ENCODE data around the gene STK33. TPM values are rescaled to one million over a fixed set of nuclear protein-coding genes. Genes with fewer than 3 reads are reported as not detected.

STK33 gene
- total and polyA plus RNA-seq, 12 donors = 6.8 to 36.0 (median 17.2) TPM

DNA sequence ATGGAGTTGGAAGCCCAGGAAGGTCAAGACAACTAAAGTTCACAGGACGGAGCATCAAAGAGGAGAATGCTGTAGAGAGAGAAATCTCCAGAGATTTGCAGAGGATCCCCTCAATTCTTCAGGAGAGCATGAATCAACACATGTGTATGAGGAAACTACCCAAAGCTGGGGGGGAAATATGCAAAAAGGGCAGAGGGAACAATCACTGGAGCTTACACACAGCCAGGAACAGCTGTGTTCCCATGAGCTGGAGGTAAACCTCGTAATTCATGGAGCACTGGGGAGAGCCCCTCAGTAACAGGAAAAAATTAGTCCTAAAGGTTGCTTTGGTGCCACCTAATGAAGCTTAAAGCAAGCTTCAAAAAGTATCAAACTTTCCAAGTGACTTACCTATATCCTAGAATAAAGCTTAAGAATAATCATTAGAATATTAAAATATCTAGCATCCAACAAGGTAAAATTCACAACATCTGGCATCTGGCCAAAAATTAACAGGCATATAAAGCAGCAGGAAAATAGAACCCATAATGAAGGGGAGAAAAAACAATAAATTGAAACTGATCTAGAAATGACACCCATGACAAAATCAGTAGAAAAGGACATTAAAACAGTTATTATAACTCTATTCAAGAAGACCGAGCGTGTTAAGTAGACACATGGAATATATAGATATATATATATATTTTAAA lies 134.2 kb downstream of the STK33 start:
- Histone ChIP-seq H3K4me1 (replicated peaks in 1 of 2) (no peaks in the 10 kb centered on the region), H3K9me3 (replicated peaks in 1 of 3) (no peaks in the 10 kb centered on the region), H3K36me3 (replicated peaks in 1 of 2) (no peaks in the 10 kb centered on the region), H3K27ac (no peak overlapping the region), H3K27me3 (no peaks in the 10 kb centered on the region), H3K4me3 (no peak overlapping the region)
- no peak for DNase-seq
- WGBS, 4 donors = 89 to 96% (median 91%) methylated on average over 4 of the region's 4 CpGs
- TF ChIP-seq POLR2A (IDR thresholded peaks at IDR 0.05) (no peak), CTCF (IDR thresholded peaks at IDR 0.05) (no peak)
- intact Hi-C loops (cut with DNase I) = no loop called here

- DNase-seq = no peak
- Histone ChIP-seq H3K36me3 (replicated peaks in 1 of 2) (no peaks in the 10 kb centered on the region), H3K27ac (no peak overlapping the region), H3K4me3 (no peak overlapping the region), H3K4me1 (replicated peaks in 1 of 2) (no peaks in the 10 kb centered on the region), H3K9me3 (replicated peaks in 1 of 3) (no peaks in the 10 kb centered on the region), H3K27me3 (no peaks in the 10 kb centered on the region)
- WGBS, 4 donors = 48 to 74% (median 67%) methylated on average over 4 of the region's 4 CpGs
- intact Hi-C loops (cut with DNase I) = no loop called here
- TF ChIP-seq CTCF (IDR thresholded peaks at IDR 0.05) (no peak), POLR2A (IDR thresholded peaks at IDR 0.05) (no peak)
Measured at GRCh38 chr11:8442301-8442700, 151.7 kb downstream of the STK33 start.

- Histone ChIP-seq H3K4me1 (replicated peaks in 1 of 2) (no peaks in the 10 kb centered on the region), H3K36me3 (replicated peaks in 1 of 2) (no peaks in the 10 kb centered on the region), H3K4me3 (no peak overlapping the region), H3K27me3 (no peaks in the 10 kb centered on the region), H3K27ac (no peak overlapping the region), H3K9me3 (replicated peaks in 1 of 3) (no peaks in the 10 kb centered on the region)
- WGBS, 4 donors = 89 to 95% (median 92%) methylated on average over 3 of the region's 3 CpGs
- DNase-seq = no peak
- no peak for TF ChIP-seq POLR2A (IDR thresholded peaks at IDR 0.05)
- intact Hi-C loops (cut with DNase I) = no loop called here
Measured at GRCh38 chr11:8440649-8441048, 153.4 kb downstream of the STK33 start.

GRCh38 chr11:8429483-8429882 lies 164.5 kb downstream of the STK33 start:
- Histone ChIP-seq H3K4me3 (no peak overlapping the region), H3K36me3 (replicated peaks in 1 of 2) (no peaks in the 10 kb centered on the region), H3K27ac (no peak overlapping the region), H3K27me3 (no peaks in the 10 kb centered on the region), H3K4me1 (replicated peaks in 1 of 2) (no peaks in the 10 kb centered on the region), H3K9me3 (replicated peaks in 1 of 3) (no peaks in the 10 kb centered on the region)
- no peak for DNase-seq
- intact Hi-C loops (cut with DNase I) = no loop called here
- TF ChIP-seq CTCF (IDR thresholded peaks at IDR 0.05) (no peak), POLR2A (IDR thresholded peaks at IDR 0.05) (no peak)
- WGBS, 4 donors = 68 to 90% (median 84%) methylated on average over 5 of the region's 5 CpGs

- Histone ChIP-seq H3K4me3 (no peak overlapping the region), H3K27ac (no peak overlapping the region), H3K9me3 (replicated peaks in 1 of 3) (no peaks in the 10 kb centered on the region), H3K27me3 (no peaks in the 10 kb centered on the region), H3K36me3 (replicated peaks in 1 of 2) (no peaks in the 10 kb centered on the region), H3K4me1 (replicated peaks in 1 of 2) (no peaks in the 10 kb centered on the region)
- WGBS, 4 donors = 89 to 98% (median 94%) methylated on average over 8 of the region's 8 CpGs
- intact Hi-C loops (cut with DNase I) = no loop called here
- TF ChIP-seq CTCF (IDR thresholded peaks at IDR 0.05) (no peak), POLR2A (IDR thresholded peaks at IDR 0.05) (no peak)
- DNase-seq = no peak
Measured at GRCh38 chr11:8426076-8426475, 168.0 kb downstream of the STK33 start.

Measured in adrenal gland (tissue), 12 donors.